Endothelial cell of umbilical vein (primary cell): ENCODE measurements around the gene AGO1. TPM values are rescaled to one million over a fixed set of nuclear protein-coding genes. Genes with fewer than 3 reads are reported as not detected.
A peak's percentile ranks its signal among the peaks of the same experiment; 100 is the strongest.

Experiments
- BruUV-seq: library from RNA; stranded (reverse); fragments of 400-500 nt; replicated peaks from 2 replicates; lab custom pipeline; 2021; lab: Mats Ljungman, UMichigan
- CTCF ChIA-PET: fragments of 300-600, 350-600 bp; sonication (Branson Sonifier 250); formaldehyde crosslinking; loops from one replicate; lab custom pipeline; 2021; ENCODE audit warnings: antibody characterized with exemption, inconsistent platforms; lab: Charles Lee
- POLR2A ChIA-PET: fragments of 300-600, 350-600 bp; sonication (Branson Sonifier 250); formaldehyde crosslinking; loops from one replicate; lab custom pipeline; 2021; ENCODE audit warnings: antibody characterized with exemption, inconsistent platforms; lab: Charles Lee
- DNase-seq: peaks from one replicate; pipeline ENCODE4 v3.0.0-alpha.2; 2011; ENCODE audit warnings: low read depth, low spot score
- FAIRE-seq: peaks from 2 replicates; lab custom pipeline; 2011; peaks lifted over from hg19 to GRCh38; lab: Jason Lieb, UNC
- H2AFZ ChIP-seq: 2 replicates; pipeline ENCODE4 v1.6.0; 2012; ENCODE audit warnings: low read depth, low read length, control low read depth, inconsistent platforms
- H3K27ac ChIP-seq: 2 replicates; pipeline ENCODE4 v1.5.1; 2011; ENCODE audit warnings: low read depth, mild to moderate bottlenecking, control low read depth, low read length, moderate library complexity; ENCODE audit not compliant: insufficient read depth
- H3K27me3 ChIP-seq, 2 experiments: 2 replicates each; pipeline versions ENCODE4 v1.6.0 to v1.6.1; 2011; ENCODE audit warnings: low read length in 2 of 2, mixed read lengths in 1 of 2; ENCODE audit not compliant: control insufficient read depth in 2 of 2, insufficient read depth in 2 of 2
- H3K36me3 ChIP-seq, 2 experiments: 2 replicates in 1 of 2; 3 replicates in 1 of 2; pipeline ENCODE4 v1.5.1; 2011; ENCODE audit warnings: low read length in 2 of 2, mild to moderate bottlenecking in 1 of 2, moderate library complexity in 1 of 2; ENCODE audit not compliant: control insufficient read depth in 2 of 2, insufficient read depth in 2 of 2; ENCODE audit errors: extremely low read depth in 1 of 2
- H3K4me1 ChIP-seq: 3 replicates; pipeline ENCODE4 v1.5.1; 2011; ENCODE audit warnings: mild to moderate bottlenecking, low read length; ENCODE audit not compliant: control insufficient read depth, insufficient read depth; ENCODE audit errors: extremely low read depth
- H3K4me2 ChIP-seq: 2 replicates; pipeline ENCODE4 v1.6.1; 2011; ENCODE audit warnings: low read length, control low read depth, mixed read lengths; ENCODE audit not compliant: insufficient read depth
- H3K4me3 ChIP-seq, 3 experiments: fragments of 200-600 bp in 1 of 3; sonication (generic), shearing (Covaris generic) in 1 of 3; replicated peaks in 1 of 3; 2 replicates each; pipeline ENCODE4 v1.5.1; 2011 to 2016; ENCODE audit warnings: control low read depth in 3 of 3, low read length in 3 of 3, mild to moderate bottlenecking in 2 of 3, inconsistent platforms in 1 of 3, low read depth in 1 of 3, moderate library complexity in 1 of 3; ENCODE audit not compliant: insufficient read depth in 1 of 3
- H3K79me2 ChIP-seq: 2 replicates; pipeline ENCODE4 v1.6.0; 2012; ENCODE audit warnings: low read length, inconsistent platforms; ENCODE audit not compliant: control insufficient read depth, insufficient read depth
- H3K9ac ChIP-seq: replicated peaks from 2 replicates; pipeline ENCODE3; 2011; ENCODE audit warnings: low read length, control low read depth; ENCODE audit not compliant: insufficient read depth; ENCODE audit errors: extremely low read depth
- H3K9me1 ChIP-seq: replicated peaks from 3 replicates; pipeline ENCODE4 v1.6.0; 2011; ENCODE audit warnings: mild to moderate bottlenecking, low read length; ENCODE audit not compliant: control insufficient read depth, insufficient read depth; ENCODE audit errors: extremely low read depth
- H3K9me3 ChIP-seq: replicated peaks from 2 replicates; pipeline ENCODE4 v1.5.1; 2012; ENCODE audit warnings: low read length, inconsistent platforms; ENCODE audit not compliant: control insufficient read depth, insufficient read depth
- H4K20me1 ChIP-seq: replicated peaks from 2 replicates; pipeline ENCODE3; 2011; ENCODE audit warnings: mild to moderate bottlenecking, low read length; ENCODE audit not compliant: control insufficient read depth, insufficient read depth; ENCODE audit errors: extremely low read depth
- CTCF ChIP-seq, 2 donors: IDR thresholded peaks; 1 replicate in 1 of 2; 2 replicates in 1 of 2; pipeline ENCODE4 v1.5.1; 2011; ENCODE audit warnings: low read length in 2 of 2, mild to moderate bottlenecking in 2 of 2, moderate library complexity in 2 of 2, control low read depth in 1 of 2, inconsistent platforms in 1 of 2, low read depth in 1 of 2; ENCODE audit not compliant: insufficient read depth in 1 of 2; ENCODE audit errors: extremely low read depth in 1 of 2
- EZH2 ChIP-seq: IDR thresholded peaks from 2 replicates; pipeline ENCODE4 v1.6.1; 2012; ENCODE audit warnings: borderline replicate concordance, low read depth, mild to moderate bottlenecking, moderate library complexity, low read length, inconsistent platforms; ENCODE audit not compliant: severe bottlenecking
- FOS ChIP-seq: IDR thresholded peaks from 2 replicates; pipeline ENCODE4 v1.6.1; 2011; ENCODE audit warnings: mild to moderate bottlenecking, low read length, moderate library complexity, borderline replicate concordance; ENCODE audit not compliant: insufficient read depth
- GATA2 ChIP-seq: IDR thresholded peaks from 2 replicates; pipeline ENCODE4 v1.7.0; 2011; ENCODE audit warnings: low read depth, mild to moderate bottlenecking, moderate library complexity, mixed read lengths, low read length; ENCODE audit not compliant: insufficient read length, insufficient read depth
- JUN ChIP-seq: IDR thresholded peaks from 2 replicates; pipeline ENCODE4 v1.6.1; 2011; ENCODE audit warnings: borderline replicate concordance, low read depth; ENCODE audit not compliant: insufficient read length, insufficient read depth
- MAX ChIP-seq: IDR thresholded peaks from 2 replicates; pipeline ENCODE4 v1.6.1; 2011; ENCODE audit not compliant: insufficient read depth, insufficient read length
- MYC ChIP-seq: IDR thresholded peaks from one replicate; pipeline ENCODE4 v1.6.1; 2011; ENCODE audit warnings: mild to moderate bottlenecking, low read depth, low read length
- POLR2A ChIP-seq: IDR thresholded peaks from 2 replicates; pipeline ENCODE4 v1.6.1; 2012; ENCODE audit warnings: low read depth, mild to moderate bottlenecking, control low read depth, low read length
- POLR2AphosphoS5 ChIP-seq: IDR thresholded peaks from 2 replicates; pipeline ENCODE4 v1.6.1; 2012; ENCODE audit warnings: low read depth, mild to moderate bottlenecking, control low read depth, low read length, moderate library complexity; ENCODE audit not compliant: insufficient read depth
- dilution Hi-C: fragments of 300-500 bp; cut with MboI; formaldehyde crosslinking; loops from one replicate; pipeline ENCODE4 v1.15.0; 2019; ENCODE audit warnings: low sequenced_read_pairs; ENCODE audit not compliant: extremely low pct_ligation_motif_present
- intact Hi-C: fragments of 100-400 bp; cut with micrococcal nuclease; formaldehyde crosslinking; loops from one replicate; pipeline ENCODE4 v1.10.0; 2022
- polyA plus RNA-seq, 4 experiments: library from polyadenylated mRNA; depleted of rRNA in 3 of 4; stranded (reverse) in 3 of 4; unstranded in 1 of 4; fragments of >200 nt; gene quantifications; 2 replicates each; pipeline versions ENCODE4 v1.2.1 to v1.2.3, GENCODE V29; 2011 to 2012; ENCODE audit warnings: missing spikeins in 1 of 4
- total RNA-seq: library from RNA; stranded (reverse); gene quantifications from 2 replicates; pipeline ENCODE4 v1.2.3, GENCODE V29; 2021

The AGO1 gene
- total and polyA plus RNA-seq, 2 donors (not counting 3 experiments of a cell fraction or from before 2014, with no cell fraction given): 10.8 to 31.0 TPM

- H3K4me1 ChIP-seq: peaks cover 17% of the 10 kb centered on the region
- no peaks in the 10 kb centered on the region for H3K27me3 ChIP-seq
- H3K4me3 ChIP-seq: no peak overlapping the region
- POLR2A ChIA-PET: no interaction called here
- intact Hi-C loops (no loop called here), dilution Hi-C loops (no loop called here)
- no peaks in the 10 kb centered on the region for H3K9me3 ChIP-seq
- no peak overlapping the region for H2AFZ ChIP-seq
- no peaks in the 10 kb centered on the region for H4K20me1 ChIP-seq
- H3K36me3 ChIP-seq: peaks cover 0 to 3% of the 10 kb centered on the region in 2 experiments
- CTCF ChIA-PET: interaction anchor here (0.6 kb wide), 1 partner anchor 21 kb away, joined by 3 read pairs; no protein-coding TSS in a partner anchor
- H3K79me2 ChIP-seq: peaks cover 16% of the 10 kb centered on the region
- no peak overlapping the region for H3K27ac ChIP-seq
- FAIRE-seq: peak; percentile 24
- H3K9me1 ChIP-seq: no peaks in the 10 kb centered on the region
- BruUV-seq: no TSS peak
- H3K9ac ChIP-seq: no peak overlapping the region
- no peak for DNase-seq
- no peak overlapping the region for H3K4me2 ChIP-seq
- TF ChIP-seq POLR2AphosphoS5 (no peak), FOS (no peak), EZH2 (no peak), CTCF (IDR thresholded peaks at IDR 0.05; ENCODE audit: extremely low read depth in 1 of 2, insufficient read depth in 1 of 2, low read depth in 1 of 2, low read length in 2 of 2) (no peak), POLR2A (no peak), GATA2 (no peak), MYC (no peak), MAX (no peak), JUN (no peak)
Observed at GRCh38 chr1:35884934-35885333, 1.9 kb downstream of the AGO1 start.
